IPS DF 6.9 (cell line): ENCODE measurements around the gene EMC10.
"Not testable (repeated sequence)": the region's sequence is repeated elsewhere in the genome, so short reads cannot be mapped to it uniquely, and the experiment has no call there.

Experiments
- DNase-seq: peaks from one replicate; pipeline ENCODE4 v3.0.0-alpha.2; 2013; ENCODE audit warnings: low read depth, low spot score
- H3K27ac ChIP-seq: one replicate; pipeline ENCODE4 v1.5.1; 2013; ENCODE audit warnings: low read length, control low read depth
- H3K27me3 ChIP-seq: 2 replicates; pipeline ENCODE4 v1.6.1; 2013; ENCODE audit warnings: mild to moderate bottlenecking, low read length; ENCODE audit not compliant: control insufficient read depth, insufficient read depth
- H3K36me3 ChIP-seq: 2 replicates; pipeline ENCODE4 v1.6.1; 2013; ENCODE audit warnings: low read length; ENCODE audit not compliant: control insufficient read depth, insufficient read depth
- H3K4me1 ChIP-seq: 2 replicates; pipeline ENCODE4 v1.6.1; 2013; ENCODE audit warnings: low read length; ENCODE audit not compliant: control insufficient read depth, insufficient read depth
- H3K4me3 ChIP-seq: 2 replicates; pipeline ENCODE4 v1.5.1; 2013; ENCODE audit warnings: mild to moderate bottlenecking, low read length
- H3K9me3 ChIP-seq: 2 replicates; pipeline ENCODE4 v1.6.1; 2013; ENCODE audit warnings: low read length, inconsistent platforms; ENCODE audit not compliant: control insufficient read depth, insufficient read depth
- WGBS: extraction: QIAGEN DNeasy Blood & Tissue Kit; methylation state at CpG from one replicate; pipeline ENCODE4 v1.1.7; 2013; ENCODE audit warnings: mixed read lengths, missing lambda C conversion rate; ENCODE audit not compliant: insufficient read length, insufficient coverage; 5-methylcytosine and 5-hydroxymethylcytosine counted together

The EMC10 gene

DNA sequence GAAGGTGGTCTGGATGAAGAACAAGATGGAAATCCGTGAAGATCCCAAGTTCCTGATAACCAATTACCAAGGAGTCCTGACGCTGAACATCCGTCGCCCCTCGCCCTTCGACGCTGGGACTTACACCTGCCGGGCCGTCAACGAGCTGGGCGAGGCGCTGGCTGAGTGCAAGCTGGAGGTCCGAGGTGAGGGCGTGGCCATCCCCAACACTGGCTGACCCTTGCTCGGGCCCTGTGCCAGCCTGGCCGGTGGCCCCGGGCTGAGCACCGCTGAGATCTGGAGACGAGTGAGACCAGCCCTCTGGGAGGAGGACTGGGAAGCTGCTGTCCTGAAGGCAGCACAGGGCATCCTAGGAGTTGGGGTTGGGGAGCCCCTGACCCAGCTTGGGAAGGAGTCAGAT lies 12.0 kb upstream of the EMC10 start:
- no peak overlapping the region for H3K27ac ChIP-seq
- DNase-seq = no peak
- H3K27me3 ChIP-seq = no peaks in the 10 kb centered on the region
- H3K9me3 ChIP-seq = peaks cover 2% of the 10 kb centered on the region; the same call in 1 of the 2 replicates
- H3K4me1 ChIP-seq = no peaks in the 10 kb centered on the region; the same call in 1 of the 2 replicates
- no peaks in the 10 kb centered on the region for H3K36me3 ChIP-seq
- no peak overlapping the region for H3K4me3 ChIP-seq
- no CpG with 5 or more reads among the region's 19 CpGs for WGBS

DNA sequence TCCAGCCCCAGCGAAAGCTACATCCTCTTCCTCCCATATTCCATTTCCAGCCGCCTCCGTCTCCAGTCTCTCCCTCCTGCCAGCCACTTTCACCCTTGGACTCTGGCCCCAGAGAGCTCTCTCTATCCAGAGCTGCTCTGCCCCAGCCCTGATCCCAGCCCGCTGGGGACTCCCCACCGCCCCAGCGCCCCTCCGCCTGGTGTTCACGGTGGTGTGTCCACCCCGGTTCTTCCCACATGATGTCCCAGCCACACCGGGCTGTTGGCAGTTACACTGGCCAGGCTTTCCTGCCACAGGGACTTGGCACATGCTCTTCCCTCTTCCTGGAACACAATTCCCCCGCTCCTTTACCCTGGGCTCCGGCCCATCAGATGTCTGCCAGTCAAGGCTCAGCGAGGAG lies 11.3 kb upstream of the EMC10 start:
- no CpG with 5 or more reads among the region's 13 CpGs for WGBS
- DNase-seq = no peak
- no peaks in the 10 kb centered on the region for H3K36me3 ChIP-seq
- no peak overlapping the region for H3K27ac ChIP-seq
- H3K4me1 ChIP-seq = no peaks in the 10 kb centered on the region; the same call in 1 of the 2 replicates
- H3K4me3 ChIP-seq = no peak overlapping the region
- H3K9me3 ChIP-seq = peaks cover 2% of the 10 kb centered on the region; the same call in 1 of the 2 replicates
- H3K27me3 ChIP-seq = no peaks in the 10 kb centered on the region

DNA sequence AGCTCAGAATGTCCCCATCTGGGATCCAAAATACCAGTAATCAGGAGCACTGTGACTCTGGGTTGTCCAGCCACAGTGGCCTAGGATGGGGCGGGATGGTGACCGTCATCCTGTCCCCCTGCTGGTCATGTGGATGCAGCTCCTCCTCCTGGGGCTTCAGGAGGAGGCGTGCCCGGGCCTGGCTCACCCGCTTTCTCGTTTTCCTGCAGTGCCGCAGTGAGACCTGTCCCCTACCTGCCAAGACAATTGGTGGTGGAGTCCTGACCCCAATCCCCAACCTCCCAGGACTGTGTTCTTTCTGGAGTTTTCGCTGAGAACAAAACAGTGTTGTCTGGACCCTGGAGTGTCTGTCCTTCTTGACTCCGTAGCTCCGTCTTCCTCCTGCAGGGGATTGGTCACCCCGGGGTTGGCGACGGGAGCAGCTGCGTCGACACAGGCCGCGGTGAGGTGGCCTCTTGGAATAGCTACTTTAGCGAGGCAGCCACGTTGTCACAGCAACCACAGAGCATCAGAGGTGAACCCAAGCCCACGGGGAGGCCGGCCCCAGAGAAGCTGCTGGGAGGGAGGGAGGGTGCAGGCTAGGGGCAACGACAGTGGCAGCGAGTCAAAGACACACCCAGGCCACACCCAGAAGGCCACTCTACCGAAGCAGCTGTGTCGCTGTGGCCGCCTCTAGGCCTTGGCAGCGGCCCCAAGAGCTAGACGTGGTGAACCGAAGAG lies 10.2 kb upstream of the EMC10 start:
- no CpG with 5 or more reads among the region's 29 CpGs for WGBS
- H3K27me3 ChIP-seq = no peaks in the 10 kb centered on the region
- no peaks in the 10 kb centered on the region for H3K36me3 ChIP-seq
- H3K9me3 ChIP-seq = peaks cover 2% of the 10 kb centered on the region; the same call in 1 of the 2 replicates
- H3K27ac ChIP-seq = no peak overlapping the region
- no peak overlapping the region for H3K4me3 ChIP-seq
- no peak for DNase-seq
- H3K4me1 ChIP-seq = no peaks in the 10 kb centered on the region; the same call in 1 of the 2 replicates

DNA sequence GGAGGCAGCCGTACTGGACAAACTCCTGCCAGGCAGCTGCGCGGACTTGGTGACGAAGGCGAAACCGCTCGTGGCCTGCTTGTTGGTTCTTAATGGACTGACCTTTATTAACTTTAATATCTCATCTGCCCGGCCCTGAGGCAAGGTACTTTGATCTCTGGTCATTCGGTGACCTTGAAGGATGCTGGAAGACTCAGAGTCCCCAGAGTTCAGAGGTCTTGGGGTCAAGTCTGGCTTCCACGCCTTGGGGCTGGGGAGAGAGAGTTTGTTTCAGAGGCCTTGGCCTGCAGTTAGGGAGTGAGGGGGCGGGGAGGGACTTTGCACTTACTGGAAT lies 9.6 kb upstream of the EMC10 start:
- Histone ChIP-seq H3K36me3 (no peaks in the 10 kb centered on the region), H3K27me3 (no peaks in the 10 kb centered on the region), H3K4me1 (no peaks in the 10 kb centered on the region; the same call in 1 of the 2 replicates), H3K27ac (no peak overlapping the region), H3K4me3 (no peak overlapping the region), H3K9me3 (peaks cover 2% of the 10 kb centered on the region; the same call in 1 of the 2 replicates)
- DNase-seq = no peak
- WGBS = no CpG with 5 or more reads among the region's 11 CpGs

DNA sequence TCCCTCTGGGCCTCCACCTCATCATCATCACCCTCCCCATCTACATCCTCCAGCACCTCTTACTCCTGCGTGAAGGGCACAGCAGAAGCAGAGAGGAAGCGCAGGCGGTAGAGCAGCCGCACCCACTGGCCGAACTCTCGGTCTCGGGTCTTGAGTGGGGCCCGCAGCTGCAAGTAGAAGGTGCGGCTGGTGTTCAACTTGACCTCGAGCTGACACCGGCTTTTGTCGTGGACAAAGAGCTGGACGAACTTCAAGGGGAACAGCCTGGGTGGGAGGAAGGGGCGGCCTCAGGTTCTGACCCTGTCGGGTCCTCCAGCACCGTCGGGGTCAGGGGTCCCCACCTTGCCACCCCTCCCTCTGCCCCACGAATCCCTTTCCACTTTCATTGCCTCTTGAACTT lies 8.7 kb upstream of the EMC10 start:
- H3K9me3 ChIP-seq = peaks cover 4% of the 10 kb centered on the region; the same call in 1 of the 2 replicates
- H3K27me3 ChIP-seq = no peaks in the 10 kb centered on the region
- no CpG with 5 or more reads among the region's 18 CpGs for WGBS
- H3K4me1 ChIP-seq = no peaks in the 10 kb centered on the region; the same call in 1 of the 2 replicates
- no peak for DNase-seq
- no peak overlapping the region for H3K4me3 ChIP-seq
- no peak overlapping the region for H3K27ac ChIP-seq
- no peaks in the 10 kb centered on the region for H3K36me3 ChIP-seq

DNA sequence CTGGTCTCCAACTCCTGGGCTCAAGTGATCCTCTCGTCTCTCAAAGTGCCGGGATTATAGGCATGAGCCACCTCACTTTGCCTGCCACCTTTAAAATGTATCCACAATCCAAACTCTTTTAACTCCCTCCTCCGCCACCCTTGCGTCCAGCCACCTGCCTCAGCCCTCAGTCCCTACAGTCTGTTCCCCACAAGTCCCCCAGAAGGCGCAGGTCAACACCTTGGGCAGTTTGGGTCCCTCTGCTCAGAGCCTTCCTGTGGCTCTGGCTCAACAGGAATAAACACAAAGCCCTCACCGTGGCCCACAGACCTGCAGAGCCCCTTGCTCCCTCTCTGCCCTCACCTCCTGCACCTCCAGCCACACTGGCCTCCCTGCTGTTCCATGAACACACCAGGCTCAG lies 7.5 kb upstream of the EMC10 start:
- Histone ChIP-seq H3K36me3 (no peaks in the 10 kb centered on the region), H3K27ac (no peak overlapping the region), H3K27me3 (no peaks in the 10 kb centered on the region), H3K4me3 (no peak overlapping the region), H3K9me3 (peaks cover 4% of the 10 kb centered on the region), H3K4me1 (no peaks in the 10 kb centered on the region; the same call in 1 of the 2 replicates)
- DNase-seq = no peak
- WGBS = no CpG with 5 or more reads among the region's 6 CpGs

DNA sequence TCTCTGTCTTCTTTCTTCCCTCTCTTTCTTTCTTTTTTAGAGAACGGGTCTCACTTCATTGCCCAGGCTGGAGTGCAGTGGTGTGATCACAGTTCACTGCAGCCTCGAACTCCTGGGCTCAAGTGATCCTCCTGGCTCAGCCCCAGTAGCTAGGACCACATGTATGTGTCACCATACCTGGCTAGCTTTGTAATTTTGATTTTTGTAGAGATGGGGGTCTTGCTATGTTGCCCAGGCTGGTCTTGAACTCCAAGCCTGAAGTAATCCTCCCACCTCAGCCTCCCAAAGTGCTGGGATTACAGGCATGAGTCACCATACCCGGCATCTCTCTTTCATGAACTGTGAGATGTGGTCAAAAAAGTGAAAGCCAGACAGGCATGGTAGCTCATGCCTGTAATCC lies 3.0 kb upstream of the EMC10 start:
- H3K36me3 ChIP-seq, H3K4me1 ChIP-seq, H3K9me3 ChIP-seq, DNase-seq, H3K27me3 ChIP-seq, H3K4me3 ChIP-seq, H3K27ac ChIP-seq: not testable (repeated sequence)
- no CpG with 5 or more reads among the region's 3 CpGs for WGBS

DNA sequence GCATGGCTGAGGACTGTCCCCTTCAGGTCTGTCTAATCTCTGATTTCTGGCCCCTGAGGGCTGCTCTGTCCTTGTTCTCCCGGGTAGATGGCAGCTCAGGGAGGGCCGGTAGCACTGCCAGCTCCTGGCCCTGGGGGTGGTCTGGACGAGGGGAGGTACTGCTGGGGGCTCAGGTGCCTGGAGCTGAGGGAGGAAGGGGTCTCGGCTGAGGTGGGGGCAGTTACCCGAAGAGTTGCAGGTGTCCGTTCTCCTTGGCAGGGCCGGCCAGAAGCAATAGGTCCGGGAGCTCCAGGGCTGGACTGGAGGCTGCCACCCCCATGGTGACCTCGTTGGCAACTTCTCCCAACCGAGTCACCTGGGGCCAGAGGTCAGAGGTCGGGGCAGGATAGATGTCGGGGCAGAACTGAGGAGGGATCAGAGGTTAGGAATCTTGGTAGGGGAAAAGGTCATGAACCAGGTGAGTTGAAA lies 1.2 kb upstream of the EMC10 start:
- no CpG with 5 or more reads among the region's 12 CpGs for WGBS
- Histone ChIP-seq H3K27me3 (no peaks in the 10 kb centered on the region), H3K4me3 (no peak overlapping the region), H3K27ac (no peak overlapping the region), H3K9me3 (peaks cover 1% of the 10 kb centered on the region; the same call in 1 of the 2 replicates), H3K4me1 (no peaks in the 10 kb centered on the region; the same call in 1 of the 2 replicates), H3K36me3 (peaks cover 2% of the 10 kb centered on the region; the same call in 1 of the 2 replicates)
- no peak for DNase-seq

DNA sequence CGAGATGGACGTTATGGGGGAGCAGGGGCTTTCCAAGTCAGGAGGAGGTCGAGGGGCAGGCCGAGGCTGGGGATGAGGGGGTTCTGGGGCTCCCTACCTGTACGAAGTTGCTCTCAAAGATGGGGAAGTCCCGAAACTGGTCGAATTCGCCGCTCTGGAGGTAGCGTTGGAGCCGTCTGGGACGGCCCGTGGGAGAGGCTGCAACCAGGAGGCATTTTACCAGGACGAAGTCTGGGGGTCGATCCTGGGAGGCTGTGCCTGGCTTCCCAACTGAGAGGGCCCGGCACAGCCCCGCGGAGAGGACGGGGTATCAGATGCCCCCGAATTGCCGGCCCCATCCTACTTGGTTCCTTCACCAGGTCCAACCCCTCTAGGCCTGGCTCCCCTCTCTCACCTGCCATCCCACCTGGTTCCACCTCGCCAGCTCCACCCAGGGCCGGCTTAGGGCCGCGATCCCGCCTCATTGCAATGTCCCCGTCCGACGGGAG lies 527 bp upstream of the EMC10 start:
- peak overlapping the region; percentile 16; the same call in 1 of the 2 replicates for H3K4me3 ChIP-seq
- H3K27ac ChIP-seq = no peak overlapping the region
- peaks cover 2% of the 10 kb centered on the region; the same call in 1 of the 2 replicates for H3K36me3 ChIP-seq
- H3K4me1 ChIP-seq = no peaks in the 10 kb centered on the region; the same call in 1 of the 2 replicates
- peaks cover 1% of the 10 kb centered on the region; the same call in 1 of the 2 replicates for H3K9me3 ChIP-seq
- WGBS = no CpG with 5 or more reads among the region's 29 CpGs
- no peaks in the 10 kb centered on the region for H3K27me3 ChIP-seq
- DNase-seq = no peak

DNA sequence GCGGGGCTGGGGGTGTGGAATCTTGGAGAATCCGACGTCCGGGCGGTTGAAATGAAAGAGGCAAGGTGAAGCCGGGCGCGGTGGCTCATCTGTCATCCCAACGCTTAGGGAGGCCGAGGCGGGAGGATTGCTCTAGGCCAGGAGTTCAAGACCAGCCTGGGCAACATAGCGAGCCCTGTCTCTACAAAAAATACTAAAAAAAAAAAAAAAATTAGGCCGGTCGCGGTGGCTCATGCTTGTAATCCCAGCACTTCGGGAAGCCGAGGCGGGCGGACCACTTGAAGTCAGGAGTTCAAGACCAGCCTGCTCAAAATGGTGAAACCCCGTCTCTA lies 566 bp downstream of the EMC10 start:
- WGBS = no CpG with 5 or more reads among the region's 20 CpGs
- Histone ChIP-seq H3K27me3 (no peaks in the 10 kb centered on the region), H3K36me3 (peaks cover 7% of the 10 kb centered on the region; the same call in 1 of the 2 replicates), H3K4me3 (peak overlapping the region; percentile 78; the same call in 1 of the 2 replicates), H3K27ac (no peak overlapping the region), H3K9me3 (peaks cover 1% of the 10 kb centered on the region; the same call in 1 of the 2 replicates), H3K4me1 (no peaks in the 10 kb centered on the region; the same call in 1 of the 2 replicates)
- no peak for DNase-seq
